SH-SY5Y (cell line): ENCODE results near the gene PSMC4.

ENCODE experiments used
- GATA2 ChIP-seq: IDR thresholded peaks from 2 replicates; pipeline ENCODE4 v1.6.1; 2011; ENCODE audit warnings: mild to moderate bottlenecking, low read depth, low read length
- GATA3 ChIP-seq: IDR thresholded peaks from 2 replicates; pipeline ENCODE4 v1.6.1; 2011; ENCODE audit warnings: low read depth, mild to moderate bottlenecking, low read length, moderate library complexity

DNA sequence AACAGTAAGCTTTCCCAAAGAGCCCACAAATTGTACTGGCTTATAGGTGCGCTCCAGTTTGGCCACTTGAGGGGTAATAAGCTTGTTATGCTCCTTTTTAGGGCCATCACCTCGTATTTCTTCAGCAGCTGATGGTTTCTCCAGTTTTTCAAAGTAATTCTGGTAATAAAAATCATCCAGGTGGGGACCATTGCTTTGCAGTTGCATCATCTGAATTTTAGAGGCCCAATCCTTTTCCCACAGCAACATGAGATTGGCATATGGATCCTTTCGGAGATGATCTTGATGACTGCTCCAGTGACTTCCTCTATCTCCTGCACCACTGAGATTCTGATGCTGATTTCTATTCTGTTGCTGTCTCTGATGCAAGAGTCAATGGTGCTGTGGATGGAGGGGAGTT is 53.0 kb downstream of the PSMC4 start:
- no peak for TF ChIP-seq GATA2
- TF ChIP-seq GATA3, result no peak
